Transverse colon (tissue), 4 donors: ENCODE measurements around the gene TMEM250.

Experiments used
- POLR2A ChIP-seq: fragments of 450-650 bp; IDR thresholded peaks from one replicate; pipeline ENCODE4 v1.6.1; 2016; ENCODE audit warnings: antibody characterized with exemption, mild to moderate bottlenecking, moderate library complexity
- POLR2AphosphoS5 ChIP-seq, 3 donors: sonication (generic); formaldehyde crosslinking; IDR thresholded peaks; one replicate each; pipeline ENCODE4 v1.6.1; 2016; ENCODE audit warnings: antibody characterized with exemption in 3 of 3
- TF ChIP-seq, protein P1 (sequence below), 5 experiments: fragments of 200-600 bp in 3 of 5; fragments of 450-650 bp in 2 of 5; sonication (generic) in 3 of 5; IDR thresholded peaks; 1 replicate in 2 of 5; 2 replicates in 3 of 5; pipeline ENCODE4 v1.5.1; 2016 to 2017; ENCODE audit warnings: antibody characterized with exemption in 5 of 5, inconsistent platforms in 3 of 5, mild to moderate bottlenecking in 2 of 5, moderate library complexity in 1 of 5

DNA sequence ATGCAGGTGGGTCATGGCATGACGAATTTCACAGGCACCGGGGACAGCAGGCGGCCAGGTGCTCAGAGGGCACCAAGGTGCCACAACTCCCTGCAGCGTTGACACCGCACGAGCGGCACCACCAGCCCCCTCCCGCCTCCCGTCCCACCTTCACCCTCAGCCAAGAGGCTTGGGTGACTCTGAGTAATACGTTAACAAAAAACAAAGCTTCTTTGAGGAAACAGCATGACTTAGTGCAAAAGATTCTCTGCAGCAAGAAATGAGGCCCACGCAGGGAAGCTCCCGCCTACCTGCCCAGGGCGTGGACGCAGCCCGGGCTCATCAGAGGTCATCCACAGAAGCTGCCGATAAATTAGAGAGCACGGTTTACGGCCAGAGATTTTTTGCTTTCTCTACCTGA lies 4.1 kb downstream of the TMEM250 start:
- TF ChIP-seq, protein P1, sequence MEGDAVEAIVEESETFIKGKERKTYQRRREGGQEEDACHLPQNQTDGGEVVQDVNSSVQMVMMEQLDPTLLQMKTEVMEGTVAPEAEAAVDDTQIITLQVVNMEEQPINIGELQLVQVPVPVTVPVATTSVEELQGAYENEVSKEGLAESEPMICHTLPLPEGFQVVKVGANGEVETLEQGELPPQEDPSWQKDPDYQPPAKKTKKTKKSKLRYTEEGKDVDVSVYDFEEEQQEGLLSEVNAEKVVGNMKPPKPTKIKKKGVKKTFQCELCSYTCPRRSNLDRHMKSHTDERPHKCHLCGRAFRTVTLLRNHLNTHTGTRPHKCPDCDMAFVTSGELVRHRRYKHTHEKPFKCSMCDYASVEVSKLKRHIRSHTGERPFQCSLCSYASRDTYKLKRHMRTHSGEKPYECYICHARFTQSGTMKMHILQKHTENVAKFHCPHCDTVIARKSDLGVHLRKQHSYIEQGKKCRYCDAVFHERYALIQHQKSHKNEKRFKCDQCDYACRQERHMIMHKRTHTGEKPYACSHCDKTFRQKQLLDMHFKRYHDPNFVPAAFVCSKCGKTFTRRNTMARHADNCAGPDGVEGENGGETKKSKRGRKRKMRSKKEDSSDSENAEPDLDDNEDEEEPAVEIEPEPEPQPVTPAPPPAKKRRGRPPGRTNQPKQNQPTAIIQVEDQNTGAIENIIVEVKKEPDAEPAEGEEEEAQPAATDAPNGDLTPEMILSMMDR (IDR thresholded peaks at IDR 0.05) = no peak
- no peak for TF ChIP-seq POLR2AphosphoS5 (IDR thresholded peaks at IDR 0.05)
- TF ChIP-seq POLR2A = no peak
